HEK293 (cell line): ENCODE measurements around the gene CAPN1.

Source experiments
- CTCF ChIA-PET: fragments of 350-600 bp; formaldehyde crosslinking; extraction: SDS; loops from one replicate; lab custom pipeline; 2021; ENCODE audit warnings: antibody characterized with exemption; lab: Yijun Ruan, JAX
- POLR2A ChIA-PET: fragments of 300-600 bp; formaldehyde crosslinking; extraction: SDS; loops from one replicate; lab custom pipeline; 2020; ENCODE audit warnings: antibody characterized with exemption, inconsistent platforms; lab: Yijun Ruan, JAX
- H3K27ac ChIP-seq: fragments of 200-500 bp; sonication (Bioruptor generic); 2 replicates; pipeline ENCODE4 v1.5.1; 2014; ENCODE audit warnings: low read depth, low read length, control low read depth, inconsistent platforms; ENCODE audit errors: extremely low read depth
- H3K36me3 ChIP-seq, 2 experiments: fragments of 200-500 bp in 1 of 2; sonication (Bioruptor generic) in 1 of 2; 1 replicate in 1 of 2; 2 replicates in 1 of 2; pipeline ENCODE4 v1.5.1; 2014 to 2017; ENCODE audit warnings: inconsistent platforms in 2 of 2, low read length in 2 of 2; ENCODE audit not compliant: control insufficient read depth in 2 of 2, insufficient read depth in 1 of 2
- H3K4me1 ChIP-seq: fragments of 200-500 bp; sonication (Bioruptor generic); 2 replicates; pipeline ENCODE4 v1.5.1; 2014; ENCODE audit warnings: mild to moderate bottlenecking, low read length, inconsistent platforms; ENCODE audit not compliant: control insufficient read depth, insufficient read depth
- H3K4me3 ChIP-seq: 2 replicates; pipeline ENCODE4 v1.5.1; 2011; ENCODE audit warnings: low read depth, mild to moderate bottlenecking, control low read depth, low read length, moderate library complexity
- H3K9me3 ChIP-seq: fragments of 200-500 bp; sonication (Bioruptor generic); 2 replicates; pipeline ENCODE4 v1.5.1; 2014; ENCODE audit warnings: low read depth, low read length, inconsistent platforms; ENCODE audit not compliant: control insufficient read depth, insufficient read depth
- AEBP2 ChIP-seq: fragments of 450-650 bp; formaldehyde crosslinking; IDR thresholded peaks from 2 replicates; pipeline ENCODE4 v1.5.1; 2016; ENCODE audit warnings: missing biosample characterization, missing genetic modification characterization, borderline replicate concordance
- GLIS1 ChIP-seq: fragments of 450-650 bp; formaldehyde crosslinking; IDR thresholded peaks from 2 replicates; pipeline ENCODE4 v1.5.1; 2016; ENCODE audit warnings: missing biosample characterization, missing genetic modification characterization
- GLIS2 ChIP-seq: fragments of 450-650 bp; formaldehyde crosslinking; IDR thresholded peaks from 2 replicates; pipeline ENCODE4 v1.5.1; 2016; ENCODE audit warnings: missing biosample characterization, missing genetic modification characterization
- KLF1 ChIP-seq: fragments of 450-650 bp; formaldehyde crosslinking; IDR thresholded peaks from 2 replicates; pipeline ENCODE4 v1.5.1; 2016; ENCODE audit warnings: missing biosample characterization, missing genetic modification characterization
- KLF17 ChIP-seq: fragments of 450-650 bp; formaldehyde crosslinking; IDR thresholded peaks from 2 replicates; pipeline ENCODE4 v1.5.1; 2016; ENCODE audit warnings: missing biosample characterization, missing genetic modification characterization
- MYNN ChIP-seq: fragments of 450-650 bp; formaldehyde crosslinking; IDR thresholded peaks from 2 replicates; pipeline ENCODE4 v1.5.1; 2016; ENCODE audit warnings: missing biosample characterization, missing genetic modification characterization, borderline replicate concordance
- MZF1 ChIP-seq: fragments of 450-650 bp; formaldehyde crosslinking; IDR thresholded peaks from 2 replicates; pipeline ENCODE4 v1.5.1; 2017; ENCODE audit warnings: missing biosample characterization, missing genetic modification characterization, borderline replicate concordance
- SP2 ChIP-seq: fragments of 450-650 bp; formaldehyde crosslinking; IDR thresholded peaks from 2 replicates; pipeline ENCODE4 v1.5.1; 2016; ENCODE audit warnings: missing biosample characterization, missing genetic modification characterization
- WT1 ChIP-seq: fragments of 450-650 bp; formaldehyde crosslinking; IDR thresholded peaks from 2 replicates; pipeline ENCODE4 v1.5.1; 2016; ENCODE audit warnings: missing biosample characterization, missing genetic modification characterization
- ZBTB20 ChIP-seq: fragments of 450-650 bp; formaldehyde crosslinking; IDR thresholded peaks from 2 replicates; pipeline ENCODE4 v1.5.1; 2016; ENCODE audit warnings: missing biosample characterization, missing genetic modification characterization
- ZEB2 ChIP-seq: fragments of 450-650 bp; formaldehyde crosslinking; IDR thresholded peaks from 2 replicates; pipeline ENCODE4 v1.5.1; 2016; ENCODE audit warnings: missing biosample characterization, missing genetic modification characterization
- ZFHX2 ChIP-seq: fragments of 450-650 bp; formaldehyde crosslinking; conservative IDR thresholded peaks from 2 replicates; pipeline ENCODE4 v1.5.1; 2016; ENCODE audit warnings: missing biosample characterization, missing genetic modification characterization
- ZIC2 ChIP-seq: fragments of 450-650 bp; formaldehyde crosslinking; IDR thresholded peaks from 2 replicates; pipeline ENCODE4 v1.5.1; 2016; ENCODE audit warnings: missing biosample characterization, missing genetic modification characterization
- ZNF223 ChIP-seq: fragments of 450-650 bp; formaldehyde crosslinking; IDR thresholded peaks from 2 replicates; pipeline ENCODE4 v1.5.1; 2016; ENCODE audit warnings: missing biosample characterization, missing genetic modification characterization
- ZNF423 ChIP-seq: fragments of 450-650 bp; formaldehyde crosslinking; IDR thresholded peaks from 2 replicates; pipeline ENCODE4 v1.5.1; 2016; ENCODE audit warnings: missing biosample characterization, missing genetic modification characterization
- ZNF571 ChIP-seq: fragments of 450-650 bp; formaldehyde crosslinking; IDR thresholded peaks from 2 replicates; pipeline ENCODE4 v1.5.0; 2017; ENCODE audit warnings: missing biosample characterization, missing genetic modification characterization
- ZNF621 ChIP-seq: fragments of 450-650 bp; formaldehyde crosslinking; IDR thresholded peaks from 2 replicates; pipeline ENCODE4 v1.5.1; 2017; ENCODE audit warnings: missing biosample characterization, missing genetic modification characterization
- ZNF626 ChIP-seq: fragments of 450-650 bp; sonication (Bioruptor Pico); formaldehyde crosslinking; IDR thresholded peaks from 2 replicates; pipeline ENCODE4 v1.5.1; 2018; ENCODE audit warnings: missing biosample characterization, missing genetic modification characterization, inconsistent platforms
- ZNF629 ChIP-seq: fragments of 450-650 bp; formaldehyde crosslinking; IDR thresholded peaks from 2 replicates; pipeline ENCODE4 v1.5.1; 2017; ENCODE audit warnings: missing biosample characterization, missing genetic modification characterization
- ZNF654 ChIP-seq: fragments of 450-650 bp; formaldehyde crosslinking; IDR thresholded peaks from 2 replicates; pipeline ENCODE4 v1.5.1; 2016; ENCODE audit warnings: low read depth, missing biosample characterization, missing genetic modification characterization
- ZNF76 ChIP-seq: fragments of 450-650 bp; formaldehyde crosslinking; IDR thresholded peaks from 2 replicates; pipeline ENCODE4; 2016; ENCODE audit warnings: low read depth, missing biosample characterization, missing genetic modification characterization, borderline replicate concordance
- ZNF776 ChIP-seq: fragments of 450-650 bp; formaldehyde crosslinking; IDR thresholded peaks from 2 replicates; pipeline ENCODE4 v1.5.0; 2017; ENCODE audit warnings: missing biosample characterization, missing genetic modification characterization, borderline replicate concordance
- TF ChIP-seq, protein P1 (sequence below): fragments of 450-650 bp; formaldehyde crosslinking; IDR thresholded peaks from 2 replicates; pipeline ENCODE4 v1.5.1; 2017; ENCODE audit warnings: missing biosample characterization, missing genetic modification characterization
- TF ChIP-seq, protein P2 (sequence below): fragments of 450-650 bp; formaldehyde crosslinking; IDR thresholded peaks from 2 replicates; pipeline ENCODE4 v1.5.1; 2016; ENCODE audit warnings: missing biosample characterization, missing genetic modification characterization
- TF ChIP-seq, protein P3 (sequence below): fragments of 450-650 bp; formaldehyde crosslinking; IDR thresholded peaks from 2 replicates; pipeline ENCODE4 v1.5.1; 2017; ENCODE audit warnings: missing biosample characterization, missing genetic modification characterization
- TF ChIP-seq, protein P4 (sequence below): fragments of 450-650 bp; formaldehyde crosslinking; IDR thresholded peaks from 2 replicates; pipeline ENCODE4 v1.5.1; 2016; ENCODE audit warnings: missing biosample characterization, missing genetic modification characterization

The CAPN1 gene

GRCh38 chr11:65180877-65181568, 705 bp upstream of the CAPN1 start:
- ChIA-PET CTCF (interaction anchor here (0.6 to 2.4 kb wide), 11 partner anchors 16 to 168 kb away, joined by 3 to 6 read pairs (median 3); partner anchors contain the start of genes ARL2 and ZNHIT2), POLR2A (interaction anchor here (0.5 to 2.8 kb wide), 9 partner anchors 44 to 371 kb away, joined by 3 to 23 read pairs (median 7); partner anchors contain the start of genes FAU, MRPL49, TM7SF2 and ZNHIT2)
- Histone ChIP-seq H3K27ac (peak overlapping the region; percentile 36; the same call in 1 of the 2 replicates), H3K4me3 (peak overlapping the region; percentile 91), H3K9me3 (no peaks in the 10 kb centered on the region), H3K4me1 (no peaks in the 10 kb centered on the region), H3K36me3 (peaks cover 0 to 27% of the 10 kb centered on the region in 2 experiments; a peak in 1 of 3 replicates)
- TF ChIP-seq ZBTB20 (tag by site-specific recombination) (peak; percentile 44), ZNF223 (tag by site-specific recombination) (0 out of 2 replicates have a peak, but pooled peaks have one; percentile 51), ZNF423 (tag by site-specific recombination) (peak; percentile 76), ZNF629 (tag by site-specific recombination) (no peak), ZIC2 (tag by site-specific recombination) (peak; percentile 49; the same call in 1 of the 2 replicates), KLF1 (tag by site-specific recombination) (0 out of 2 replicates have a peak, but pooled peaks have one; percentile 16), WT1 (tag by site-specific recombination) (peak; percentile 19; the same call in 1 of the 2 replicates), ZNF76 (tag by site-specific recombination) (peak; percentile 30; the same call in 1 of the 2 replicates), MZF1 (tag by site-specific recombination) (peak; percentile 45; the same call in 1 of the 2 replicates), SP2 (tag by site-specific recombination) (peak; percentile 26; the same call in 1 of the 2 replicates), MYNN (tag by site-specific recombination) (no peak), ZNF776 (tag by site-specific recombination) (no peak), ZFHX2 (peak; percentile 40; the same call in 1 of the 2 replicates), AEBP2 (no peak), ZNF571 (tag by site-specific recombination) (no peak), GLIS1 (tag by site-specific recombination) (0 out of 2 replicates have a peak, but pooled peaks have one; percentile 7), KLF17 (tag by site-specific recombination) (0 out of 2 replicates have a peak, but pooled peaks have one; percentile 20), ZNF654 (tag by site-specific recombination) (peak; percentile 46), ZNF626 (no peak), GLIS2 (tag by site-specific recombination) (peak; percentile 71), ZEB2 (tag by site-specific recombination) (peak; percentile 35; the same call in 1 of the 2 replicates), ZNF621 (tag by site-specific recombination) (no peak)
- TF ChIP-seq, protein P1, sequence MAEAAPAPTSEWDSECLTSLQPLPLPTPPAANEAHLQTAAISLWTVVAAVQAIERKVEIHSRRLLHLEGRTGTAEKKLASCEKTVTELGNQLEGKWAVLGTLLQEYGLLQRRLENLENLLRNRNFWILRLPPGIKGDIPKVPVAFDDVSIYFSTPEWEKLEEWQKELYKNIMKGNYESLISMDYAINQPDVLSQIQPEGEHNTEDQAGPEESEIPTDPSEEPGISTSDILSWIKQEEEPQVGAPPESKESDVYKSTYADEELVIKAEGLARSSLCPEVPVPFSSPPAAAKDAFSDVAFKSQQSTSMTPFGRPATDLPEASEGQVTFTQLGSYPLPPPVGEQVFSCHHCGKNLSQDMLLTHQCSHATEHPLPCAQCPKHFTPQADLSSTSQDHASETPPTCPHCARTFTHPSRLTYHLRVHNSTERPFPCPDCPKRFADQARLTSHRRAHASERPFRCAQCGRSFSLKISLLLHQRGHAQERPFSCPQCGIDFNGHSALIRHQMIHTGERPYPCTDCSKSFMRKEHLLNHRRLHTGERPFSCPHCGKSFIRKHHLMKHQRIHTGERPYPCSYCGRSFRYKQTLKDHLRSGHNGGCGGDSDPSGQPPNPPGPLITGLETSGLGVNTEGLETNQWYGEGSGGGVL (tag by site-specific recombination): peak; percentile 16; the same call in 1 of the 2 replicates
- TF ChIP-seq, protein P2, sequence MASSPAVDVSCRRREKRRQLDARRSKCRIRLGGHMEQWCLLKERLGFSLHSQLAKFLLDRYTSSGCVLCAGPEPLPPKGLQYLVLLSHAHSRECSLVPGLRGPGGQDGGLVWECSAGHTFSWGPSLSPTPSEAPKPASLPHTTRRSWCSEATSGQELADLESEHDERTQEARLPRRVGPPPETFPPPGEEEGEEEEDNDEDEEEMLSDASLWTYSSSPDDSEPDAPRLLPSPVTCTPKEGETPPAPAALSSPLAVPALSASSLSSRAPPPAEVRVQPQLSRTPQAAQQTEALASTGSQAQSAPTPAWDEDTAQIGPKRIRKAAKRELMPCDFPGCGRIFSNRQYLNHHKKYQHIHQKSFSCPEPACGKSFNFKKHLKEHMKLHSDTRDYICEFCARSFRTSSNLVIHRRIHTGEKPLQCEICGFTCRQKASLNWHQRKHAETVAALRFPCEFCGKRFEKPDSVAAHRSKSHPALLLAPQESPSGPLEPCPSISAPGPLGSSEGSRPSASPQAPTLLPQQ (tag by site-specific recombination): no peak
- TF ChIP-seq, protein P3, sequence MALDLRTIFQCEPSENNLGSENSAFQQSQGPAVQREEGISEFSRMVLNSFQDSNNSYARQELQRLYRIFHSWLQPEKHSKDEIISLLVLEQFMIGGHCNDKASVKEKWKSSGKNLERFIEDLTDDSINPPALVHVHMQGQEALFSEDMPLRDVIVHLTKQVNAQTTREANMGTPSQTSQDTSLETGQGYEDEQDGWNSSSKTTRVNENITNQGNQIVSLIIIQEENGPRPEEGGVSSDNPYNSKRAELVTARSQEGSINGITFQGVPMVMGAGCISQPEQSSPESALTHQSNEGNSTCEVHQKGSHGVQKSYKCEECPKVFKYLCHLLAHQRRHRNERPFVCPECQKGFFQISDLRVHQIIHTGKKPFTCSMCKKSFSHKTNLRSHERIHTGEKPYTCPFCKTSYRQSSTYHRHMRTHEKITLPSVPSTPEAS (tag by site-specific recombination): no peak
- TF ChIP-seq, protein P4, sequence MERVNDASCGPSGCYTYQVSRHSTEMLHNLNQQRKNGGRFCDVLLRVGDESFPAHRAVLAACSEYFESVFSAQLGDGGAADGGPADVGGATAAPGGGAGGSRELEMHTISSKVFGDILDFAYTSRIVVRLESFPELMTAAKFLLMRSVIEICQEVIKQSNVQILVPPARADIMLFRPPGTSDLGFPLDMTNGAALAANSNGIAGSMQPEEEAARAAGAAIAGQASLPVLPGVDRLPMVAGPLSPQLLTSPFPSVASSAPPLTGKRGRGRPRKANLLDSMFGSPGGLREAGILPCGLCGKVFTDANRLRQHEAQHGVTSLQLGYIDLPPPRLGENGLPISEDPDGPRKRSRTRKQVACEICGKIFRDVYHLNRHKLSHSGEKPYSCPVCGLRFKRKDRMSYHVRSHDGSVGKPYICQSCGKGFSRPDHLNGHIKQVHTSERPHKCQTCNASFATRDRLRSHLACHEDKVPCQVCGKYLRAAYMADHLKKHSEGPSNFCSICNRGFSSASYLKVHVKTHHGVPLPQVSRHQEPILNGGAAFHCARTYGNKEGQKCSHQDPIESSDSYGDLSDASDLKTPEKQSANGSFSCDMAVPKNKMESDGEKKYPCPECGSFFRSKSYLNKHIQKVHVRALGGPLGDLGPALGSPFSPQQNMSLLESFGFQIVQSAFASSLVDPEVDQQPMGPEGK (tag by site-specific recombination): peak; percentile 60
